Nephron progenitor cell (in vitro differentiated cells): ENCODE data around the gene CXCL11.

Source experiments
- DNase-seq: peaks from one replicate; pipeline ENCODE4 v3.0.0; 2021
- H3K27ac Mint-ChIP-seq: 2 replicates; pipeline ENCODE4 v1.8.0; 2021; ENCODE audit warnings: mild to moderate bottlenecking, moderate library complexity, mixed read lengths
- H3K27me3 Mint-ChIP-seq: 2 replicates; pipeline ENCODE4 v1.8.0; 2021; ENCODE audit warnings: mild to moderate bottlenecking, low read depth, mixed read lengths; ENCODE audit not compliant: poor library complexity
- H3K36me3 Mint-ChIP-seq: 2 replicates; pipeline ENCODE4 v1.8.0; 2021; ENCODE audit warnings: low read depth, mixed read lengths
- H3K4me1 Mint-ChIP-seq: 2 replicates; pipeline ENCODE4 v1.8.0; 2021; ENCODE audit warnings: mixed read lengths
- H3K4me3 Mint-ChIP-seq: 2 replicates; pipeline ENCODE4 v1.8.0; 2021; ENCODE audit warnings: mild to moderate bottlenecking, moderate library complexity, mixed read lengths
- H3K9me3 Mint-ChIP-seq: 2 replicates; pipeline ENCODE4 v1.8.0; 2021; ENCODE audit warnings: mild to moderate bottlenecking, moderate library complexity, mixed read lengths
- TF ChIP-seq, protein P1 (sequence below): fragments of 200-600 bp; sonication (generic); IDR thresholded peaks from 2 replicates; pipeline ENCODE4 v1.5.0; 2021; ENCODE audit warnings: antibody characterized with exemption

The CXCL11 gene

DNA sequence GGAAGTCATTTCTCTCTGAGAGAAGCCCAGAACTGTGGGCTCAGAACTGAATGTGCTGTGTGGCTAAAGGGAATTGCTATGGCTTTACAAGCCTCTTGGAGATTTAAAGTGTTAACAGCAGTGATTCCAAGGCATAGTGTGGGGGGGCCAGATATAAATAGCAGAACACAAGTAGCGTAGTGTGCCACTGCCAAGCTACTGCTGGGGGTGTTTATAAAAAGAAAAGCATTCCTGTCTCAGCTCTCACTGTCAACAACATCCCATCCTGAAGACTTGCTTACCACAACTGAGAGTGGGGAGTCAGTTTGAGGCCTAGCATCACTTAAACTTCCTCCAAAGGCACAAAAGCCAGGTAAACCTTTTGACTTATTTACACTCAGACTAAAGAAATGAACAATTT lies 38.6 kb upstream of the CXCL11 start, which contains the start of gene ART3:
TSS of gene ART3 (plus strand) at position 242 of the 400 bp plus-strand sequence. CDS start 1,181 bp downstream, outside the sequence.
- no peak for DNase-seq
- Mint-ChIP-seq H3K9me3 (no peaks in the 10 kb centered on the region), H3K4me3 (no peak within 1 kb of the TSS), H3K27ac (no peak within 1 kb of the TSS), H3K27me3 (peaks cover 4% of the 10 kb centered on the region), H3K4me1 (no peaks in the 10 kb centered on the region), H3K36me3 (no peaks in the 10 kb centered on the region)
- TF ChIP-seq, protein P1, sequence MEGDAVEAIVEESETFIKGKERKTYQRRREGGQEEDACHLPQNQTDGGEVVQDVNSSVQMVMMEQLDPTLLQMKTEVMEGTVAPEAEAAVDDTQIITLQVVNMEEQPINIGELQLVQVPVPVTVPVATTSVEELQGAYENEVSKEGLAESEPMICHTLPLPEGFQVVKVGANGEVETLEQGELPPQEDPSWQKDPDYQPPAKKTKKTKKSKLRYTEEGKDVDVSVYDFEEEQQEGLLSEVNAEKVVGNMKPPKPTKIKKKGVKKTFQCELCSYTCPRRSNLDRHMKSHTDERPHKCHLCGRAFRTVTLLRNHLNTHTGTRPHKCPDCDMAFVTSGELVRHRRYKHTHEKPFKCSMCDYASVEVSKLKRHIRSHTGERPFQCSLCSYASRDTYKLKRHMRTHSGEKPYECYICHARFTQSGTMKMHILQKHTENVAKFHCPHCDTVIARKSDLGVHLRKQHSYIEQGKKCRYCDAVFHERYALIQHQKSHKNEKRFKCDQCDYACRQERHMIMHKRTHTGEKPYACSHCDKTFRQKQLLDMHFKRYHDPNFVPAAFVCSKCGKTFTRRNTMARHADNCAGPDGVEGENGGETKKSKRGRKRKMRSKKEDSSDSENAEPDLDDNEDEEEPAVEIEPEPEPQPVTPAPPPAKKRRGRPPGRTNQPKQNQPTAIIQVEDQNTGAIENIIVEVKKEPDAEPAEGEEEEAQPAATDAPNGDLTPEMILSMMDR, result no peak

DNA sequence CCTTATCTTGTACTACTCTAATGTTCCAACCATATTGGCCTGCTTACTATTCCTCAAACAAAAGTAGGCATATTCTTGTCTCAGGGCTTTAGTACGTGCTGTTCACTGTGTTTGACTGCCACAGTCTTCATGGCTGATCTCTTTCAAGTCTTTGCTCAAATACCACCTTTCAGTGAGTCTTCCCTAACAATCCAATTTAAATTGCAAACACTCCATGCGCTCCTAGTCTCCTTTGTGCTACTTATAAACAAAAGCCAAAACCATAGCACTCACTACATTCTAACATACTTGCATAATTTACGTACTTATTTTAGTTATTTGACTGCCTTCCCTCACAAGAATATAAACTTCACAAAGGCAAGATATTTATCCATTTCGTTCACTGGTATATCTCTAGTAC lies 36.9 kb upstream of the CXCL11 start:
- H3K27ac Mint-ChIP-seq, result no peak overlapping the region
- no peaks in the 10 kb centered on the region for H3K27me3 Mint-ChIP-seq
- no peak overlapping the region for H3K4me3 Mint-ChIP-seq
- DNase-seq, result no peak
- H3K4me1 Mint-ChIP-seq, result no peaks in the 10 kb centered on the region
- TF ChIP-seq, protein P1, result no peak
- no peaks in the 10 kb centered on the region for H3K9me3 Mint-ChIP-seq
- no peaks in the 10 kb centered on the region for H3K36me3 Mint-ChIP-seq

DNA sequence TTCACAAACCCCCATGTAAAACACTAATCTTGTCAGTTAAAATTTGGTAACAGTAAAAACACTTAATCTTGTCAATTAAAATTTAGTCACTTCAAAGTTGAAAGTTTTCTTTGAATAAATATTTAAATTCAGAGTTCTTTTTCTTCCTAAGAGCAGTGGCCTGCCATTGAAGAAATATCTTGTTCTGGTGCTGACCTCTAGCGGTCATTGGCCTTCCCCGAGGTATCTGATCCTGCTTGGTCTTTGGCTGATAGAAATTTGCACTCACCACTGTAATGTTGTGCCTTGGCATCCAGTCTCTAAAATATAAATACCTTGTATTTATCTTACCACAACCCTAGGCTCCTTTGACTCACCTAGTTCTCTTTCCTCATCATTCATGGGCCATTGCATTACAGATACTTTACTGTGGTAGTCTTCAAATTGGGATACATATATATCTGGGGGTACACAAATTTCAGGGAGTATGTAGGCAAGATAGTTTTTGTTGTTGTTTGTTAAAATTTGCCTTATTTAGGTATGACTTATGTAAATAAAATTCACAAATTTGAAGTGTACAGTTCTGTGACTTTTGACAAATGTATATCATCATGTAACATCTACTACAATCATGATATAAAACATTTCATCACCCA lies 31.9 kb upstream of the CXCL11 start:
- Mint-ChIP-seq H3K27me3 (peaks cover 9% of the 10 kb centered on the region), H3K9me3 (no peaks in the 10 kb centered on the region), H3K4me1 (no peaks in the 10 kb centered on the region), H3K36me3 (no peaks in the 10 kb centered on the region), H3K4me3 (no peak overlapping the region), H3K27ac (no peak overlapping the region)
- TF ChIP-seq, protein P1, result peak; percentile 81
- peak; percentile 69 for DNase-seq

DNA sequence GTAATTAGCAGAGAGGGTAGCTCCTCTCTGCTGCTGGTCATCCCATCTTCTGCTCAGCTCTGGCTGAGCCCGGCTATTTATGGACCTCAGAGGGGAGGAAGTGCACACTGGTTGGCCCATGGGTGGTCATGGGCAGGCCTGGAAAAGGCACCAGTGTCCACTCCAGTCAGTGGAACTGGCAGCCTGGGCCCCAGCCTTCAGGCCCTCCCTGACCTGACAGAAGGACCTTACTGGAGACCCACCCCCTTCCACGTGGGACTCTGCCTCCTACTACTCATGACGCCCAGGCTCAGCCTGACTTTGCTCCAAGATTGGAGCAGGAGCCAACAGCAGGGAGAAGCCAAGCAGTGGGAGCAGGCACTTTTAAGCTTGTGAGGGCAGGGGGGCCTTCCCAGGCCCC lies 30.7 kb upstream of the CXCL11 start:
- H3K4me1 Mint-ChIP-seq, result no peaks in the 10 kb centered on the region
- TF ChIP-seq, protein P1, result no peak
- peaks cover 10% of the 10 kb centered on the region for H3K27me3 Mint-ChIP-seq
- H3K4me3 Mint-ChIP-seq, result no peak overlapping the region
- no peak overlapping the region for H3K27ac Mint-ChIP-seq
- no peak for DNase-seq
- H3K36me3 Mint-ChIP-seq, result no peaks in the 10 kb centered on the region
- H3K9me3 Mint-ChIP-seq, result no peaks in the 10 kb centered on the region

DNA sequence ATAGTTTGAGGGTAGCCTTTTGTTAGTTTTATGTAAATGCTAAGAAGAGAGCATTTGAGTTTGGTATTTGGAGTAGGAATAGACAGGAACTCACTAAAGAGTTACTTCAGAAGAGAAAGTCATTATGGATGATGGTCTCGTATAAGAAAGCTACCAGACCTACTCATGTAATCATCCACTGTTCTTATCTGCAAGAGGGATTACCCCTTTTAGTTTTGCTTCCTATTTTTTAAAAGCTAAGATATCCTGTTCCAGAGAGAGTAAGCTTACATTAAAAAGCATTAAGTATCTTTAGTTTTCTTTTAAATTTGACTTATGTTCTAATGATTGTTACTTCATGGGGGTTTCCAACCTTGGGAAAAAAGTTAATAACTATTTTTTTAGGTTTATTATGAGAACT lies 26.1 kb upstream of the CXCL11 start:
- no peak for DNase-seq
- H3K4me3 Mint-ChIP-seq, result no peak overlapping the region

More for the DNA sequence above, 26.1 kb upstream of the CXCL11 start:
- peaks cover 16% of the 10 kb centered on the region for H3K27me3 Mint-ChIP-seq
- H3K4me1 Mint-ChIP-seq, result peaks cover 6% of the 10 kb centered on the region
- H3K27ac Mint-ChIP-seq, result no peak overlapping the region
- H3K9me3 Mint-ChIP-seq, result no peaks in the 10 kb centered on the region
- H3K36me3 Mint-ChIP-seq, result no peaks in the 10 kb centered on the region
- TF ChIP-seq, protein P1, result no peak
